CD8-positive, alpha-beta memory T cell (primary cell): ENCODE data around the gene DPY19L2. TPM values are rescaled to one million over a fixed set of nuclear protein-coding genes. Genes with fewer than 3 reads are reported as not detected.
"Not testable (repeated sequence)": the region's sequence is repeated elsewhere in the genome, so short reads cannot be mapped to it uniquely, and the experiment has no call there.

Experiments used
- CTCF ChIA-PET: fragments of 350-600 bp; sonication (Branson Sonifier 250); formaldehyde crosslinking; loops from one replicate; lab custom pipeline; 2021; ENCODE audit warnings: antibody characterized with exemption; lab: Charles Lee
- POLR2A ChIA-PET: fragments of 350-600 bp; sonication (Branson Sonifier 250); formaldehyde crosslinking; loops from one replicate; lab custom pipeline; 2021; ENCODE audit warnings: antibody characterized with exemption; lab: Charles Lee
- DNase-seq, 5 donors: peaks; one replicate each; pipeline versions ENCODE4 v3.0.0 to v3.0.0-alpha.2; 2020 to 2022; ENCODE audit warnings: mixed read lengths in 1 of 5
- H3K27ac ChIP-seq: one replicate; pipeline ENCODE4 v1.7.0; 2013; ENCODE audit warnings: low read depth, mild to moderate bottlenecking, low read length, moderate library complexity
- H3K27me3 ChIP-seq: 2 replicates; pipeline ENCODE4 v1.7.0; 2013; ENCODE audit warnings: low read length, mild to moderate bottlenecking; ENCODE audit not compliant: insufficient read depth, poor library complexity, severe bottlenecking
- H3K36me3 ChIP-seq: 2 replicates; pipeline ENCODE4 v1.7.0; 2013; ENCODE audit warnings: mild to moderate bottlenecking, low read length, moderate library complexity; ENCODE audit not compliant: insufficient read depth
- H3K4me1 ChIP-seq: 2 replicates; pipeline ENCODE4 v1.7.0; 2013; ENCODE audit warnings: mild to moderate bottlenecking, low read length, moderate library complexity; ENCODE audit not compliant: insufficient read depth
- H3K4me3 ChIP-seq: 2 replicates; pipeline ENCODE4 v1.7.0; 2013; ENCODE audit warnings: mild to moderate bottlenecking, low read length
- H3K9me3 ChIP-seq: 2 replicates; pipeline ENCODE4 v1.7.0; 2013; ENCODE audit warnings: mild to moderate bottlenecking, low read length
- H3K27ac Mint-ChIP-seq, 8 donors: one replicate each; pipeline ENCODE4 v1.8.0; 2020 to 2021; ENCODE audit warnings: mixed read lengths in 8 of 8, mild to moderate bottlenecking in 6 of 8, inconsistent platforms in 3 of 8, moderate library complexity in 3 of 8
- H3K27me3 Mint-ChIP-seq, 2 donors: one replicate each; pipeline ENCODE4 v1.8.0; 2020 to 2021; ENCODE audit warnings: mixed read lengths in 2 of 2, mild to moderate bottlenecking in 1 of 2, moderate library complexity in 1 of 2
- H3K36me3 Mint-ChIP-seq, 3 donors: one replicate each; pipeline ENCODE4 v1.8.0; 2020 to 2021; ENCODE audit warnings: mixed read lengths in 3 of 3, inconsistent platforms in 1 of 3, mild to moderate bottlenecking in 1 of 3
- H3K4me1 Mint-ChIP-seq, 3 donors: one replicate each; pipeline ENCODE4 v1.8.0; 2020 to 2021; ENCODE audit warnings: mixed read lengths in 3 of 3, inconsistent platforms in 1 of 3, mild to moderate bottlenecking in 1 of 3
- H3K4me3 Mint-ChIP-seq, 7 donors: one replicate each; pipeline ENCODE4 v1.8.0; 2020 to 2021; ENCODE audit warnings: mixed read lengths in 7 of 7, mild to moderate bottlenecking in 6 of 7, moderate library complexity in 4 of 7, inconsistent platforms in 2 of 7
- H3K9me3 Mint-ChIP-seq, 5 donors: one replicate each; pipeline ENCODE4 v1.8.0; 2020 to 2022; ENCODE audit warnings: mixed read lengths in 5 of 5, mild to moderate bottlenecking in 3 of 5, moderate library complexity in 2 of 5, inconsistent platforms in 1 of 5
- polyA plus RNA-seq: library from polyadenylated mRNA; unstranded; fragments of 300-500 nt; fragmentation: Illumina TruSeq; gene quantifications from one replicate; pipeline ENCODE4 v1.2.3, GENCODE V29; 2021
- total RNA-seq, 2 experiments: library from RNA; stranded (reverse); gene quantifications; one replicate each; pipeline ENCODE4 v1.2.3, GENCODE V29; 2021

The DPY19L2 gene
- total and polyA plus RNA-seq, 3 experiments from 2014 or later = 0.86 to 9.5 (median 7.7) TPM

- H3K4me1 ChIP-seq, H3K27me3 Mint-ChIP-seq, H3K9me3 Mint-ChIP-seq, CTCF ChIA-PET, POLR2A ChIA-PET, H3K27me3 ChIP-seq, H3K36me3 Mint-ChIP-seq, H3K4me3 ChIP-seq, H3K36me3 ChIP-seq, H3K4me1 Mint-ChIP-seq, H3K4me3 Mint-ChIP-seq, H3K9me3 ChIP-seq, H3K27ac ChIP-seq, DNase-seq: not testable (repeated sequence)
- H3K27ac Mint-ChIP-seq = peak overlapping the region in 1 of 8 donors; percentile 58
Measured at GRCh38 chr12:63654481-63654880, 13.8 kb downstream of the DPY19L2 start.

GRCh38 chr12:63649517-63649916 lies 18.8 kb downstream of the DPY19L2 start:
- H3K27me3 ChIP-seq, H3K27ac ChIP-seq, DNase-seq, H3K4me3 ChIP-seq, H3K4me1 Mint-ChIP-seq, H3K9me3 Mint-ChIP-seq, POLR2A ChIA-PET, H3K27me3 Mint-ChIP-seq, H3K4me1 ChIP-seq, H3K9me3 ChIP-seq, H3K27ac Mint-ChIP-seq, CTCF ChIA-PET, H3K4me3 Mint-ChIP-seq, H3K36me3 ChIP-seq: not testable (repeated sequence)
- H3K36me3 Mint-ChIP-seq = peaks cover 0 to 10% (median 9%) of the 10 kb centered on the region in 3 donors

GRCh38 chr12:63643381-63644140 lies 24.7 kb downstream of the DPY19L2 start:
- H3K27ac ChIP-seq, H3K4me3 ChIP-seq, DNase-seq, H3K9me3 Mint-ChIP-seq, H3K27ac Mint-ChIP-seq, H3K27me3 Mint-ChIP-seq, H3K4me3 Mint-ChIP-seq, CTCF ChIA-PET, POLR2A ChIA-PET, H3K4me1 ChIP-seq, H3K9me3 ChIP-seq, H3K36me3 ChIP-seq, H3K27me3 ChIP-seq, H3K4me1 Mint-ChIP-seq: not testable (repeated sequence)
- peaks cover 0 to 10% (median 2%) of the 10 kb centered on the region in 3 donors for H3K36me3 Mint-ChIP-seq

- H3K9me3 ChIP-seq, CTCF ChIA-PET, H3K4me1 ChIP-seq, H3K36me3 ChIP-seq, H3K27ac ChIP-seq, H3K4me3 Mint-ChIP-seq, H3K27me3 ChIP-seq, H3K27ac Mint-ChIP-seq, H3K9me3 Mint-ChIP-seq, H3K27me3 Mint-ChIP-seq, POLR2A ChIA-PET, H3K4me3 ChIP-seq, DNase-seq: not testable (repeated sequence)
- Mint-ChIP-seq H3K36me3 (peaks cover 3 to 17% (median 6%) of the 10 kb centered on the region in 3 donors), H3K4me1 (peaks cover 0 to 12% (median 7%) of the 10 kb centered on the region in 3 donors)
Measured at GRCh38 chr12:63624258-63624657, 44.0 kb downstream of the DPY19L2 start.

- H3K4me3 ChIP-seq, H3K36me3 ChIP-seq, H3K27me3 ChIP-seq, CTCF ChIA-PET, POLR2A ChIA-PET, H3K27ac ChIP-seq, H3K4me3 Mint-ChIP-seq, H3K9me3 Mint-ChIP-seq, DNase-seq, H3K27me3 Mint-ChIP-seq, H3K4me1 ChIP-seq, H3K4me1 Mint-ChIP-seq, H3K27ac Mint-ChIP-seq, H3K9me3 ChIP-seq, H3K36me3 Mint-ChIP-seq: not testable (repeated sequence)
Measured at GRCh38 chr12:63615544-63615943, 52.7 kb downstream of the DPY19L2 start.

GRCh38 chr12:63611285-63611684 lies 57.0 kb downstream of the DPY19L2 start:
- H3K27ac ChIP-seq, H3K9me3 Mint-ChIP-seq, H3K27me3 Mint-ChIP-seq, H3K4me3 Mint-ChIP-seq, H3K27me3 ChIP-seq, H3K27ac Mint-ChIP-seq, DNase-seq, H3K4me1 Mint-ChIP-seq, H3K4me1 ChIP-seq, POLR2A ChIA-PET, H3K36me3 ChIP-seq, H3K9me3 ChIP-seq, H3K4me3 ChIP-seq, CTCF ChIA-PET: not testable (repeated sequence)
- H3K36me3 Mint-ChIP-seq = peaks cover 0 to 14% (median 2%) of the 10 kb centered on the region in 3 donors

- H3K27ac ChIP-seq, H3K4me1 ChIP-seq, CTCF ChIA-PET, H3K27me3 Mint-ChIP-seq, H3K4me1 Mint-ChIP-seq, POLR2A ChIA-PET, H3K36me3 ChIP-seq, H3K9me3 ChIP-seq, H3K27me3 ChIP-seq, H3K27ac Mint-ChIP-seq, H3K9me3 Mint-ChIP-seq, H3K4me3 ChIP-seq, DNase-seq, H3K4me3 Mint-ChIP-seq: not testable (repeated sequence)
- peaks cover 0 to 14% (median 2%) of the 10 kb centered on the region in 3 donors for H3K36me3 Mint-ChIP-seq
Measured at GRCh38 chr12:63609281-63609680, 59.0 kb downstream of the DPY19L2 start.

GRCh38 chr12:63604985-63605384 lies 63.3 kb downstream of the DPY19L2 start:
- POLR2A ChIA-PET, H3K27me3 ChIP-seq, H3K27me3 Mint-ChIP-seq, H3K27ac Mint-ChIP-seq, H3K9me3 ChIP-seq, DNase-seq, H3K4me3 Mint-ChIP-seq, CTCF ChIA-PET, H3K4me1 Mint-ChIP-seq, H3K4me3 ChIP-seq, H3K36me3 ChIP-seq, H3K27ac ChIP-seq, H3K4me1 ChIP-seq, H3K9me3 Mint-ChIP-seq: not testable (repeated sequence)
- H3K36me3 Mint-ChIP-seq = peaks cover 0 to 14% (median 2%) of the 10 kb centered on the region in 3 donors
